ENCODE results near the gene PLAC1. TPM values are rescaled to one million over a fixed set of nuclear protein-coding genes. Genes with fewer than 3 reads are reported as not detected.

PLAC1 gene
- total and polyA plus RNA-seq, 8 donors: 0.18 to 0.77 (median 0.46) TPM; not detected in 2

GRCh38 chrX:134634691-134635090 is 23.6 kb downstream of the PLAC1 start:
- intact Hi-C loops (cut with DNase I): no loop called here
- no peak overlapping the region for H3K4me3 ChIP-seq
- H3K4me1 ChIP-seq: no peaks in the 10 kb centered on the region
- DNase-seq: no peak
- no peaks in the 10 kb centered on the region for H3K27me3 ChIP-seq
- no peak for TF ChIP-seq CTCF (IDR thresholded peaks at IDR 0.05)
- no peak for ATAC-seq
- H3K36me3 ChIP-seq: no peaks in the 10 kb centered on the region
- no peak overlapping the region for H3K27ac ChIP-seq
- no peaks in the 10 kb centered on the region for H3K9me3 ChIP-seq

GRCh38 chrX:134633832-134634231 is 24.4 kb downstream of the PLAC1 start:
- Histone ChIP-seq H3K4me1 (no peaks in the 10 kb centered on the region), H3K9me3 (no peaks in the 10 kb centered on the region), H3K4me3 (no peak overlapping the region), H3K36me3 (no peaks in the 10 kb centered on the region), H3K27me3 (no peaks in the 10 kb centered on the region), H3K27ac (no peak overlapping the region)
- ATAC-seq (no peak), DNase-seq (no peak)
- intact Hi-C loops (cut with DNase I): no loop called here
- TF ChIP-seq CTCF (IDR thresholded peaks at IDR 0.05): no peak

GRCh38 chrX:134633394-134633793 is 24.9 kb downstream of the PLAC1 start:
- ATAC-seq: no peak
- H3K9me3 ChIP-seq: no peaks in the 10 kb centered on the region
- no peak overlapping the region for H3K4me3 ChIP-seq
- H3K4me1 ChIP-seq: no peaks in the 10 kb centered on the region
- DNase-seq: no peak
- H3K27me3 ChIP-seq: no peaks in the 10 kb centered on the region
- H3K36me3 ChIP-seq: no peaks in the 10 kb centered on the region
- no peak for TF ChIP-seq CTCF (IDR thresholded peaks at IDR 0.05)
- intact Hi-C loops (cut with DNase I): no loop called here
- no peak overlapping the region for H3K27ac ChIP-seq

GRCh38 chrX:134632355-134632754 is 25.9 kb downstream of the PLAC1 start:
- H3K9me3 ChIP-seq: no peaks in the 10 kb centered on the region
- DNase-seq (no peak), ATAC-seq (no peak)
- TF ChIP-seq CTCF (IDR thresholded peaks at IDR 0.05): no peak
- H3K4me1 ChIP-seq: no peaks in the 10 kb centered on the region
- intact Hi-C loops (cut with DNase I): no loop called here
- no peaks in the 10 kb centered on the region for H3K27me3 ChIP-seq
- H3K4me3 ChIP-seq: no peak overlapping the region
- H3K27ac ChIP-seq: no peak overlapping the region
- no peaks in the 10 kb centered on the region for H3K36me3 ChIP-seq

- Histone ChIP-seq H3K36me3 (no peaks in the 10 kb centered on the region), H3K4me3 (no peak overlapping the region), H3K9me3 (no peaks in the 10 kb centered on the region), H3K27ac (no peak overlapping the region), H3K27me3 (no peaks in the 10 kb centered on the region), H3K4me1 (no peaks in the 10 kb centered on the region)
- no peak for TF ChIP-seq CTCF (IDR thresholded peaks at IDR 0.05)
- DNase-seq (peak in 2 of 4 donors; percentile 53 to 76), ATAC-seq (peak; percentile 66)
- intact Hi-C loops (cut with DNase I): no loop called here
Observed at GRCh38 chrX:134631426-134632346, 26.6 kb downstream of the PLAC1 start.

All from left lung (tissue), 10 donors.